GM18502 (cell line): ENCODE measurements around the gene ZNF654.
"Not testable (repeated sequence)": the region's sequence is repeated elsewhere in the genome, so short reads cannot be mapped to it uniquely, and the experiment has no call there.

ENCODE experiments used
- ATAC-seq: cut with Tn5 transposase; IDR thresholded peaks from one replicate; pipeline ENCODE4 v1.9.1; 2021; ENCODE audit warnings: mild to moderate bottlenecking; ENCODE audit not compliant: unreplicated experiment, poor library complexity

The ZNF654 gene

DNA sequence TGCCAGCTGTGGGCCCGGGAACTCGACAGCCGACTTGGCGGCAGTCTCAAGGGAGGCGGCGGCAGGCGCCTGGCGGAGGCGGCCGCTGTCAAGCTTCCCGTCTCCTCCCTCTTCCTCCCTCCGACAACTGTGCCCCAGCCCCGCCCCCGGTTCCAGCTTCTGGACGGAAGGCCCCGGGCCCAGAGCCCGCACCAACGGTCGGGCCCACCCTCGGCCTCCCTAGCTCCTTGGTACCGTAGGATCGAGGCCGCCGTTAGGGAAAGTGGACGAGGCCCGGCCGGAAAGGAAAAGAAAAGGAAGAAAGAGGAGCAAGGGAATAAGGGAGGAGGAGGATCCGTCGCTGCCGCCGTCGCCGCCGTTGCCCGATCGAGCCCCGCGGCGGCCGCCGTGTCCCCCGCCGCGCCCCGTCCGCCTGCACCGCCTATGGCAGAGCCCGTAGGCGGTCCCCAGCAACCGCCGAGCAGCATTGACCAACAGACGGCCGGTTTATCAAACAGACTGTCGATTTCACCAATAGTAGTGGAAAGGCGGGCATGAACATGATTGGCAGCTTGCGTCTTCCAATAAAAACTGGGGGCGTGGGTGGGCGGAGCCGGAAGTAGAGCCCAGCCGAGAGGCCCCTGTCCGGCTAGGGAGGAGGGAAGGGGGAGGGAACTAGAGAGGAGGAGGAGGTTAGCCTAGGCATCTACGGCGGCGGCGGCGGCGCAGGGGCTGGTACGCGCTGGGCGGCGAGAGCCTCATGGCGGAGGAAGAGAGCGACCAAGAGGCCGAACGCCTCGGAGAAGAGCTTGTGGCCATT, at the start of gene ZNF654, which contains the start of gene CGGBP1:
Gene ZNF654 (plus strand): TSS at position 675 of the 799 bp plus-strand sequence. CDS start 65 bp downstream, at position 740.
Gene CGGBP1 (minus strand): TSS at position 425 of the 799 bp plus-strand sequence. CDS start 3,029 bp downstream, outside the sequence.
- ATAC-seq: peak; percentile 93

DNA sequence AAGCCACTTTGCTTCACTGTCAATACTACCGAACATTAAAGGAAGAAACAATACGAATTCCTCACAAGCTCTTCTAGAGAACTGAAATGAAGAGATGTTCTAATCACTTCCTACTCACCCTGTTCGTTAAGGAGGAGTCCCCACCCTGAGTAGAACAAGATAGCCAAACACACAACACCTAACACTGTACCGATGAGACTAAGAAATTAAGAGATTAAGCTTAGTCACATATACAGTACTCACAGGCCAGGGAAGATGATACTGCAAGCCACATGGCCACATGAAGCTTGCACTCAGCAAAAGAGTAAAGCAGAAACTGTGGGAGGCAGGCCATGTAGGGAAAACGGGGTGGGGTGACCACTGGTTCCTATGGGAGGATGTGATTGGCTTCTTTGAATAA, 48.2 kb upstream of the ZNF654 start:
- no peak for ATAC-seq

DNA sequence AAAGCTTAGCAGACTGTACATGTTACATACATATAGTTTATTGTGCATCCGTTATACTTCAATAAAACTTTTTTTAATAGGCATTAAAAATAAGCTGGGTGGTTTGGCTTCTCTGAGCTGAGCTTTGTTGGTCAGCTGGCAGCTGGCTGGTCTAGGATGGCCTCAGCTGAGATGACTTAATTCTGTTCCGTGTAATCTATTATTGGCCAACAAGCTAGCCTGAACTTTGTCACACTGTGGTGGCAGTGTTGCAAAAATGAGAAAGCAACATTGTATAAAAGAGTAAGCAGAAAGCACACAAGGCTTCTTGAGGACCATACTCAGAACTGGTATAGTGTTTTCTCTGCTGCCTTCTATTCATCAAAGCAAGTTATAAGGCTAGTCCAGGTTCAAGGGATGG, 45.5 kb upstream of the ZNF654 start:
- no peak for ATAC-seq

DNA sequence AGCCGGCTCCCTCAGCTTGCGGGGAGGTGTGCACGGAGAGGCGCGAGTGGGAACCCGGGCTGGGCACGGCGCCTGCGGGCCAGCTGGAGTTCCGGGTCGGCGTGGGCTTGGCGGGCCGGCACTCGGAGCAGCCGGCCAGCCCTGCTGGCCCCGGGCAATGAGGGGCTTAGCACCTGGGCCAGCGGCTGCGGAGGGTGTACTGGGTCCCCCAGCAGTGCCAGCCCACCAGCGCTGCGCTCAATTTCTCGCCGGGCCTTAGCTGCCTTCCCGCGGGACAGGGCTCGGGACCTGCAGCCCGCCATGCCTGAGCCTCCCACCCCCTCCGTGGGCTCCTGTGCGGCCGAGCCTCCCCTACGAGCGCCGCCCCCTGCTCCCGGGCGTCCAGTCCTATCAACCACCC, 43.4 kb upstream of the ZNF654 start:
- ATAC-seq: not testable (repeated sequence)

DNA sequence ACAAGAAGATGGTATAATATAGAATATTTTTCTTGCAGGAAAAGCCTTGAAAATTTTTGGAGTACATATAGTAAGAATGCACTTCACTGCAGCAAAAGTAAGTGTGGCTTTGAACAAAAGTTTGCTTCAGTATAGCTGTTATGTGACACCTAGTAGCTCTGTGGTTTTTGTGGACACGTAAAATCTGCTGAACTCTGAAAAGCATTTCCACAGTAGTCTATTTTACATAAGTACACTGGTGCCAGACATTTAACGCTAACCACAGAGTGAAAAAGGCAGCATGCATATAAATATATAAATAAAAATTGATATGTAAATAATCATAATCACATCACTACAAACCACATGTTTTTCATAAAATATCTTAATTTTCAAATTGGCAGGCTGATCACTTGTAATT, 40.0 kb upstream of the ZNF654 start:
- peak; percentile 99 for ATAC-seq

DNA sequence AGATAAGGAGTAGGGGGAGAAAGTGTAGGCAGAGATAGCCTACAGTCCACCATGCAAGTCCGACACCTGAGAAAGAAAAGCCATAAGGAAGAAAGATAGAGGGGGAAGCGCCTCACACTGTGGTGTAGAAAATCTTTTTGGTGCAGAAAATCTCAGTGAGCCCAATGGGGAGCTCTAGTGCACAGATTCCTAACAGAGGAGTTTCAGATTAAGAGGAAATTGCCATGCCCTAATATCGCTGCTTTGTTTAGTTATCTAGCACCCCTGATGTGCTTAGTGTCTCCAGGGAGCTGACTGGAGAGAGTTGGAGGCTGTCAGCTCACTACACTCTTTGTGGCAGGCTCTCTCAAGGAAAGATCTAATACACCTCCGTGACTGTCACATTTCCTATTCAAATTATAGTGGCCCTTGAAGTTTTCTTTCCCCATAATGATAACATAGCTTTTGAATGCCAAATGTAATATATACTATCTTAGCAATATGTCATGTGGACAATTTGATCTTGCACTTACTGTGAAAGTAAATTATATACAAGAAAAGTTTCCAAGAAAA, 34.0 kb upstream of the ZNF654 start:
- ATAC-seq: no peak

DNA sequence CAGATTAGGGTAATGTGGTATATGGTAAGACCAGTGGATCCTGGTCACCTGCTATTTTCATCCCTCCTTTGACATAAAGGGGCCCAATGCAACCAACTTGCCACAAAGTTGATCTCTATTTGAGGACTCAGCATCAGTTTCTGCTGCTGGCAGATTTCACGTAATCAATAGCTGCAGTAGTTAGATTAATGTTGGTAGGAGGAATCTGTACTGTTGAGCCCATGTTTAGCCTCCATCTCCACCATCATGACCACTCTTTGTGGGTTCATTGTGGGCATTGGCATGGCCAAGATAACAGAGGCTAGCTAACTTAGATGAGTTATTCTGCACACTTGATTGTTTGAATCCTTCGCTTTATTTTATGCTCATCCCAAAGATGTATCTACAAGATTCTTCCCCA, 30.2 kb upstream of the ZNF654 start:
- ATAC-seq: no peak

DNA sequence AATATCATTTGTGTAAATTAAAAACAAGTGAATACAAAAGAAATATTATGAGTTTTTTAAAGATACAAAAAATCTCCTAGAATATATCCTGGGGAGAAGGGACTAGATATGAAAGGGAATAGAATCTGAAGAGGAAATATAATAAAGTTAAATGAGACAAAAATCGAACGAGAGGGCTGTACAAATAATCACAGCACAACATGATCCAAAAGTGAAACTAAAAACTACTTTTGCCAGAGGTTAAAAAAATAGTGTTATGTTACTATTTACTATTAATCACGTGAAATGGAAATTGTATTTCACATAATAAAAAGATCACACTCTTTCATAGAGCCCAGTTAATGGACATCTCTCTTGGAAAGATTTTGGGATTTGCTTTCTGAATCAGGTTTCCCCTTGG, 28.8 kb upstream of the ZNF654 start:
- no peak for ATAC-seq

DNA sequence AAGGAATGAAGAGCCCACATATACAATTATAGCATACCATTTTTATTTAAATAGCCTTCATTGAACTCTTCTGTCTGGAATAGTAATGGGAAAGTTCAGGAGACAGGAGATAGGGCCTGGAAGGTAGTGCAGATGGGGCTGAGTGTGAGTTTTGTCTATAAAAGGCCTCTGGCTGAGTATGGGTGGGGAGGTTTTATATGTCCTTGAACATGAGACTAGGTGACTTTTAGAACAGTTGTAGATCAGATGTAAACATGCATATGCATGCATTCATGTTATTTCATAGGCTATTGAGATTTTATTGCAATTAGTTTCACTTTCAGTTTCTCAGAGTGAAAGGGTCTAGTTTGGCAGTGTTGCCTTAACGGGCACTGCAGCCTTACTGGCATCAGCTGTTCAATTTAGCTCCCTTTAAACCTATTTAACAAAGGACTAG, 27.4 kb upstream of the ZNF654 start:
- peak; percentile 87 for ATAC-seq

DNA sequence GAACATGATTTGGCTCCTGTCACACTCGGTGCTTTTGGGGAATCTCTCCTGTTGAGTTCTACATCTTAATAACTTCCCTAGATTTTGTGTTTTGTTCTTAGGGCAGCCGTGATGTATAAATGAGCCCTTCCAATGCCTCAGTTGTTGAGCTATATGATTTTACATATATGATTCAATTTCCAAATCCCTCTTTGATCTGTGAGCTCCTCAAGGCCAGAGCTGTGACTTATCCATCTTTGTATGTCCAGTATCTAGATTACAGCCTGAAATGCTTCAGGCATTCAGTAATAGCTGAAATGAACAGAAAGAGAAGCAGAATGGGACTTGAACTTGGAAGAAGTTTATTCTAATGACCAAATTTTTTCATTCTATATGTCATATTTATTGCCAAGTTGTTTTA, 26.8 kb upstream of the ZNF654 start:
- ATAC-seq: peak; percentile 23

DNA sequence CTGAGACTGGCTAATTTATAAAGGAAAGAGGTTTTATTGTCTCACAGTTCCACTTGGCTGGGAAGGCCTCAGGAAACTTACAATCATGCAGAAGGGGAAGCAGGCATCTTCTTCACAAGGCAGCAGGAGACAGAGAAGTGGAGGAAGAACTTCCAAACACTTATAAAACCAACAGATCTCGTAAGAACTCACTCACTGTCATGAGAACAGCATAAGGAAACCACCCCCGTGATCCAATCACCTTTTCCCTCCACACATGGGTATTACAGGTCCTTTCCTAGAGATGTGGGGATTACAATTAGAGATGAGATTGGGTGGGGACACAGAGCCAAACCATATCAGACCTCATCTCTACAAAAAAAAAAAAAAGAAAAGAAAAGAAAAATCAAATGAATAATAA, 26.0 kb upstream of the ZNF654 start:
- ATAC-seq: no peak

DNA sequence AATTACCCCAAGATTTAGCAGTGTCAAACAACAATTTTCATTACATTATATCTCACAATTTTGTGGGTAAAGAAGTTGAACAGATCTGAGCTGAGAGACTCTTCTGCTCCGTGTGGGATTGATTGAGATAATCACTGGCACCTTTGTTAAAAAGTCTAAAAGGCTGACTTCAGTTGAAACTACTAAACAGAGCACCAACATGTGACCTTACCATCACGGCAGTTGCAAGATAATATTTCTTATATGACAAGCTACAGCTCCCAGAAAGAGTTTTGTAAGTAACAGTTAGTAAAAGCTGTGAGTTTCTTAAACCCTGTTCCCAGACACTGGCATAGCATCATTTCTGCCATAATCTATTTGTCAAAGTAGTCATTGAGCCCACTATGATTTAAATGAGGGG, 25.2 kb upstream of the ZNF654 start:
- no peak for ATAC-seq

DNA sequence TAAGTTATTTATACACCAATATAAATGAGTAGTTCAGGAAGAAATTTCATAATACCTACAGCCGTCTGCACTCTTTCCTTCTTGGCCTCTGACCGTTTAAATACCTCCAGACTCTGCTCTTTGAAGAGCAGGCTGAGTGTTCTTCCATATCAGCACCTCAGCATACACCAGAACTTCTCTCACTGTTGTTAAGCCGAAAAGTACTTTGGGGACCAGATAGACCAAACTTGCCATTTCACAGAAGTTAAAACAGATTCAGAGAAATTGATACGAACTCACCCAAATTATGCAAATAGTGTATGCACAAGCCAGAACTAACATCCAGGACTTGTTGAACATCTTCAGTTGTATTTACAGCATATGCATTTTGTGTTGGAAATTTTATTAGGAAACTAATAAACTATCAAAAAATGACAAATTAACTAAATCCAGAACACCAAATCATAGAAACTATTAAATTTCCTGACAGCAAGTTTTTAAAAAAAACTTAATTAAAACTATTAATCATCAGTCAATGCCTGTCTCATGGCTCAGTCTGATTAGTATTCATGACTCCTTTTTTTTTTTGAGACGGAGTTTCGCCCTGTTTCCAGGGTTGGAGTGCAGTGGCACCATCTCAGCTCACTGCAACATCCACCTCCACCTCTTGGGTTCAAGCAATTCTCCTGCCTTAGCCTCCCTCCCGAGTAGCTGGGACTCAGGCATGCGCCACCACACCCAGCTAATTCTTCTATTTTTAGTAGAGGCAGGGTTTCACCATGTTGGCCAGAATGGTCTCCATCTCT, 24.4 kb upstream of the ZNF654 start:
- ATAC-seq: no peak

DNA sequence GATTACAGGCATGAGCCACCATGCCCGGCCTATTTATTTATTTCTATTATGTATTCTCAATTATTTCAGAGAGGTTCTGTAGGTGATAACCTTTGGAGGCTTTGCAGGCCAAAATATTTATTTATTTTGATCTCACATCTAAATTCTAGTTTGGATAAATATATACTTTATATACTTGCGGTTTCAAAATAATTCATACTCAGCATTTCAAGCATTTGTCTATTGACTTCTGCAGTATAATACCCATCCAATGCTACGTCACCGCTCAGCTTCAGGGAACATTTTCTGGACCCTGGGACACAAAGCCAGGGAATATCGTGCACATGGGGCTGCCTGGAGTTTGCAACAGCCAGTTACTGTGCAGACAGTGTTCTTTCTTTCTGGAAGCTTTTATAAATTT, 22.8 kb upstream of the ZNF654 start:
- ATAC-seq: no peak

DNA sequence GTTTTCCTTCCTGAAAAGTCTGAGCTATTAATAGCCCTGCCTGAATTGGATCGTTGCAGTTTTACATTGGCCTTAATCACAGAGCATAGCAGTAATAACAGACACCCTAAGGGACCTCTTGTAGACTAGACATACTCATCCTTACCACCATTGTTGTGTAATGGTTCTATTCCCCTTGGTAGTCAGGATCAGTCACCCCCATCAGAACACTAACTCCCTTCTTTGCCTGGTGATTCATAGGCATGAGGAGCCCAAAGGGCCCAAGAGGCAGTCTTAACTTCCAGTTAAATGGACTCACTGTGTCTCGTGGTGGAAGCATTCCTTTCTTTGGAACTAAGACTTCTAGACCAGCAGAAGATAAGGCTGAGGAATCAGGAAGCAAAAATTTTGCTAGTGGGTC, 20.5 kb upstream of the ZNF654 start:
- ATAC-seq: no peak

DNA sequence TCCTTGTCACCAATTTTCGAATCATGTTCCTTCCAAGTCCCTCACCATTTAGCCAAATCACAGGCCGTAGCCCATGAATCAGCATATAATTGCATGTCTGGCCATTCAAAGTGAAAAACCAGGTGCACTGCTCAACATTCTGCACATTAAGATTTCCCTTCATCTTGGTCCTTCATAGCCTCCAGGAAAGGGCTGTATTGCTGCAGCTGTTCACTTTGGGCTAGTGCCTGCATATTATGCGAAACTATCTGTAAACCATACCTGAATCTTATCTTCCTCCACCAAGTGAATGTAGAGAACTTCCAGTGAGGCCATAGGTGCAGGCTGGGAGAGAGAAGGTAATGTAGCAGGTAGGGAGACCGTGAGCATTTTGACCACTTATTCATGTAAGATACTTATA, 18.5 kb upstream of the ZNF654 start:
- ATAC-seq: no peak

DNA sequence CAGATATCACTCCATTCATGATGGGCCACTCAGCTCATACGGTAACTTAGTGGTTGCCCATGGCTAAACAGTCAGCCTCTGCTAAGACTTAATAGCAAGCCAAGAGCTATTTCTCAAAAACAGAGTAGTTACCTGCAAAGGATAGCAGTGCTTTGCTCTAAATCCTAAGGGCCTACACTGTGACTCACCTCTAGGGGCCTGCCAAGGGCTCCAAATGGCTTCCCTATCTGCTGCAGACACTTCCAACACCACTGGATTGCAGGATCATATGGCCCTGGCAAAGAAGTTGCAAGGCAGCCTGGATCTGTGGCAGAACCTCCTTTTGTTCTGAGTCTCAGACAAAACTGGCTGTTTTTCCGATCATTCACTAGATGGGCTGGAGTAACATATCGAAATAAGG, 18.1 kb upstream of the ZNF654 start:
- no peak for ATAC-seq

DNA sequence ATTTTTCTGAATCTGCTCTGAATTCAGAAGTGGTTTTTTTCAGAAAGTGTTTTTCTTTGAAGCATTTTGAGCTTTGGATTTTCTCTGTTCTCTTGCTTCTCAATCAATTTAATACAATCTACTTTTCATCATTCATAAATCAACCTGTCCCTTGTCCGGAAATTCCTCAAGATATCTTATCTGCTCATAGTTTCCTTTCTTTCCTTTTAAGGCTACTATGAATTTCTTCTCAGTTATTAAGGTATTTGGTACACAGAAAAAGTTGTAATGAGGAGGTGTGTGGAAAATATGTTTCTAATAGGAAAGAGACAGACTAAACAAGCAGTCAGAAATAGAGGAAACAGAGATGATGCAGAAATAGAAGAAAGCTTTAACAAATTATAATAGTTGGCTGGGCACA, 14.6 kb upstream of the ZNF654 start:
- ATAC-seq: no peak

DNA sequence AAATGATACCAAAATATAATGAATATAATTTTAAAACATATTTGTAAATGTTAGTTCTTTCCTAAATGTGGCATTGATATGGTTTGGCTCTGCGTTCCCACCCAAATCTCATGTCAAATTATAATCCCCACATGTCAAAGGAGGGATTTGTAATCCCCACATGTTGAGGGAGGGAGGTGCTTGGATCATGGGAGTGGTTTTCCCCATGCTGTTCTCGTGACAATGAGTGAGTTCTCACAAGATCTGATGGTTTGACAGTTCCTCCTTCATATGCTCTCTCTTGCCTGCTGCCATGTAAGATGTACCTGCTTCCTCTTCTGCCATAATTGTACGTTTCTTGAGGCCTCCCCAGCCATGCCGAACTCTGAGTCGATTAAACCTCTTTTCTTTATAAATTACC, 12.3 kb upstream of the ZNF654 start:
- ATAC-seq: no peak

DNA sequence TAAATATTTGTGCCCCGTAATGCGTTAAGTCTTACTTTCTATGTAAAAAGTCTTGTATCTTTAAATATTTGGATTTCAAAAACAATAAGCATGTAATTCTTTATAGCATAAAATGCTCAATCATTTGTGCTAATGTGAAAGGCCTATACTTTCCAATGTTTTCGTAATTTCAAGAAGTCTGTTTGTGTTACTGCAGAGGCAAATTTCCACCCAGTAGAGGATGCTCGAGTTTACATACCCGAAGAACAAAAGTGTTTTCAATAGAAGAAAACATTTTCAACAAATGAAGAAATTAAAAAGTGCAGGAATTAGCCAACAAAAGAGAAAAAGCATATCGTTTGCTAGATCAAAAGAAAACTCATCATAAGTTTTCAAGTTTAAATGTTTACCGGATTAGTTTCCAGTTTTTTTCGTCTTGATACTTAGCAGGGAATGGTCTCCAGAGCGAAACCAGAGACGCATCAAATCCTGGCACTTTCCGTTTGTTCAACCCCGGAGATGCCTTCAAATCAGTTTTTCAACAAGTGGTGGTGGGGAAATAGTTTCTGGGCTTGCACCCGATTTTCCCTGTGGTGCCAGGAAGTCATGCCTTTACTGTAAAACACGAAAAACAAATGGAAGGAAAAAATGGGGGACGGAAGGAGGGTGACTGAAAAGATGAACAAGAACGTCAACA, 1.3 kb upstream of the ZNF654 start:
- ATAC-seq: no peak

DNA sequence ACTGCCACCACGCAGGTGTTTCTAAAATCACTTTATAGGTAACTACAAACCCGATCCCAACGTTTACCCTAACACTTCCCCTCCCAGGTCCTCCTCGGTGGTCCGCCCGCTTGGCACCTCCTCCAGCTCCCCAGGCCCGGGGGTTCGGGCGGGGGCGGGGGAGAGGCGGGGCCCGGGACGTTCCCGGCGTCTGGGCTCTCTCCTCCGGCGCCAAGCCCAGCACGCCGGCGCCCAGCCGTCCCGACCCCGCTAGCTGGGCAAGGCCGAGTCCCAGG, 812 bp upstream of the ZNF654 start:
- peak; percentile 29 for ATAC-seq
